Stimulated activated CD8-positive, alpha-beta memory T cell treated with anti-CD3 and anti-CD28 coated beads, Interleukin-15, amount 100 ng/mL, for 1 hour (primary cell): Measurements from ENCODE around the gene FRMD4B.
A peak's percentile ranks its signal among the peaks of the same experiment; 100 is the strongest.

ENCODE experiments used
- DNase-seq: peaks from one replicate; pipeline ENCODE4 v3.0.0-alpha.2; 2020; ENCODE audit warnings: low read depth

Gene FRMD4B

GRCh38 chr3:69321301-69322157, 64.4 kb downstream of the FRMD4B start:
- no peak for DNase-seq

- no peak for DNase-seq
Measured at GRCh38 chr3:69320871-69321271, 65.0 kb downstream of the FRMD4B start.

DNA sequence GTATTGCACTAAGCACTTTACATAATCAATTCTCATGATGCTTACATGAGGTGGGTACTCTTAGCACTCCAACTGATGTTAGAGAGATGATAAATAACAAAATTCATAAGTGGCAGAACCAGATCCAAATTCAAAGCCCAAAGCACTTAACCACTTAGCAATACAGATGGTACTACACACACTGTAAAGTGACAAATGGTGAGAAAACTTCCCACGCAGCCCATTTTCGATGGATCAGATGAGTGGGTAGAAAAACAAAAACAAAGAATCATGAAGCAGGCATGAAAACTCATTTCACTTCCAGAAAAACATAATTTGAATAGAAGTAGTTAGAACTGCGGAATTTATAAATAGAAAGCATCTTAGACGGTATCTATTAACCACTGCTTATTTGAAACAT, 66.2 kb downstream of the FRMD4B start:
- DNase-seq, result no peak

DNA sequence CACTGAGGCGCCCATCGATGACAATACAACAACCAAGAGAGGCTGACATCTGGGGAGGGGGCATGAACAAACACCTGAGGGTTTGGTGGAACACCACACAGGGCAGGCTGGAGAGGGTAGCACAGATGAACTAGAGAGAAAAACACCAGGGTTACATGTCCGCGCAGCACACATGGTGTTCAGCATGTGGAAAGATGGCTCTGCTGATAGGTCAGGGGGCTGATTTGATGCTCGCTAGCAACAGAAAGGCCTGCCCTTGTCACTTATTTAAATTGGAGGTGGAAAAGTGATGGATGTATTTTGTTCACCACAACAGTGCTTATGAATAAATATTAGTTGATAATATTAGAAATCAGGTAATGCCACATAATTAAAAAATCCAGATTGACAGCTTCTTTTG, 67.5 kb downstream of the FRMD4B start:
- DNase-seq, result no peak

DNA sequence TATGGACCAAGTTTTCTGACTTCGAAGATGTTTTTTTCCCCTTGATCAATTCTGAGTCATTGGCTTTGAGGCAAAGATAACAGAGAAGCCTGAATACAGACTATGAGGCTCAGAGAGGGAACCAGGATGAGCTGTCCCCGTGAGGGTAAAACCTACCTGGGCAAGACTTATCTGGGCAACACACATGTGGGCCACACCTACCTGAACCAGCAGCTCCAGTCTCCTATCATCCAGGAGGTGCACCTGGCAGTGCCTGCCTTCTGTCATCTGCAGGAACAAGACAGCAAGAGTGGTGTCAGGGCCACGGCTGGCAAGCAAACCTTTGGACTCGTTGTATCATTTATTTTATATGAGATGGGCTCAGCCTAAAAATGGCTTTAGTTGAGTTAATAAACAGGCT, 72.6 kb downstream of the FRMD4B start:
- DNase-seq, result no peak

GRCh38 chr3:69309814-69310213, 76.1 kb downstream of the FRMD4B start:
- no peak for DNase-seq

DNA sequence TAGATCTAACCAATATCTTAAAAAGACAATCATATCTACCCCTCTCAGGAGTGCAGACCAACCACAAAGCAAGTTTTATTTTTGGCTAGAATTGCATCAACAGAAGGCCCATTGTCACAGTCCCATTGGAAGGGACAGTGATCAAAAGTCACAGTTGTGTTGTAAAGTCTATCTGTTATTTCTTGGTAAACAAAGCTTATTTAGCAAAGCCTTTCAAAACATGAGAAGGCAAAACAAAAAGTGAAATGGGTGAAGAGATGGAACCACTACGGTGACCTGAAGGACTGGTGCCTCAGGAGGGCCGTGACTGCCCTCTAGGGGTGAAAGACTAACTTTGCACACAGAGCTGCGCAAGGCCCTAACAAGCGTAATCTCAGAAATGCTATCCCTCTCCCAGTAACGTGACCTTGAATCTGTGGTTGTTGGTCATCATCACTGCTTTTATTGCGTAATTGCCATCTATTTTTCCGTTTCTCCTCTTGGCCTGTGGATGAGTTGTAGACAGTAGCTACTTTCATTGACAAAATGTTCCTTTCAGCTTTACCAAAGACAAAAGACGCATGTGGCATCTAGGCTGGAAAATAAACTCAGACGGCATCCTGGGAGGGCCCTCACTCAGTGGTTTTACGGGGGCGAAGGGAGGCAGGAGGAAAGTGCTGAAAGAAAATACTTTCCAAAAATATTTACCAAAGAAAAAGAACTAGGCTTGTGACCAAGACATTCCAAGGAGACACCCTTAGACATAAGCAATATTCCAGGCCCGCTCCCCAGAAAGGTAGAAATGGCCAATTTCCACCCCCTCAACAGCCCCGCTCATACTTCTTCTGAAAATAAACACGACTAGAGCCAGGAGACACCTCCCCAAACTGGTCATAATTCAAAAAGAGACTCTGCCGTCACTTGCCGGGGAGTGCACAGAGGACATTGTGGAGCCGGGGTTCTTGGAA, 79.4 kb downstream of the FRMD4B start:
- DNase-seq, result peak; percentile 28

DNA sequence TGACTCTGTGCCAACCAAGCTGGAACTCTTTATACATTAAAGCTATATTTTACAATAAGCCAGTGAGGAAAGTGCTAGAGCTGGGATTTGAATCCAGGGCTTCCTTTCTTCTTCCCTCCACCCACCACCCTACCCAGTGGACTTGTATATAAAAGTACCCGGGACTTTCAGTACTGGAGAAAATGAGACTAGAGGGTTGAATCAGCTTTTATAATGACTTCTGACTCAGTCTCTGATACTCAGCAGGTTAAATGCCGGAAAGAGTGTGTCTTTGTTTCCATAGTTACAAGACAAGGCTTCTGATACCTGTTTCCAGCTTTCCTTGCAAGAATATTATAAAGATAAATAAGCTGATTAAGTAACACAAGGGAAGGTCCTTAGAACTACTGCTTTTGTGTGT, 80.9 kb downstream of the FRMD4B start:
- no peak for DNase-seq

DNA sequence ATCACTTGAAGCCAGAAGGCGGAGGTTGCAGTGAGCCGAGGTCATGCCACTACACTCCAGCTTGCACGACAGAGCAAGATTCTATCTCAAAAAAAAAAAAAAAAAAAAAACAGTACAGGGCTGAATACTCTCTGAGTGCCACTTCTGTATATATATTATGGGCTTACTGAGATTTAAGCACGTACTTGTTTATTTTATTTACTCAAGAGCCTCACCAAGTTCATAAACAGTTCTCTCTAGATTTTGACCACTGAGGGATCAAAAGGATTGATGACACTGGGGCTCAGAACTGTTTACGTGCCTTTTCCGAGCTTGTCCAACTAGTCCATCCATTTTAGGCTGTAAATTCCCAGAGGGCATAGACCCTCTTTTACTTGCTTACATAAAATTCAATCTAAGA, 81.5 kb downstream of the FRMD4B start:
- no peak for DNase-seq

DNA sequence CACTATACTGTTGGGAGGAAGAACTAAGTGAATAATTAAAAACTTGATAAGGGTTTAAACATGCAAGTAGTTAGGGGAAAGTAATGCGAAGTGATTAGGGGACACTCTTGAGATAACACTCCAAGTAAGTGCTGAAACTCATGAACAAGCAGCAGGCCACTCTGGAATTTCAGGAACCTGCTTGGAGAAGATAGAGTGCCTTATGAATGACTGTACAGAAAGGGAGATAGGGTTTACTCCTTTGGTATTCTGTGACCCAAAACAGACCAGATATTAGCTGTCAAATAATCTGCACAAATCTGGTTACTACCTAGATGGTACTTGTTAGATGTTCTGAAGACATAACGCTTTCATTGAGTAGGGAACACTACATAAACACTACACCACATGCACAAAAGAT, 85.6 kb downstream of the FRMD4B start:
- DNase-seq, result no peak

- DNase-seq, result no peak
Measured at GRCh38 chr3:69299344-69299743, 86.5 kb downstream of the FRMD4B start.

DNA sequence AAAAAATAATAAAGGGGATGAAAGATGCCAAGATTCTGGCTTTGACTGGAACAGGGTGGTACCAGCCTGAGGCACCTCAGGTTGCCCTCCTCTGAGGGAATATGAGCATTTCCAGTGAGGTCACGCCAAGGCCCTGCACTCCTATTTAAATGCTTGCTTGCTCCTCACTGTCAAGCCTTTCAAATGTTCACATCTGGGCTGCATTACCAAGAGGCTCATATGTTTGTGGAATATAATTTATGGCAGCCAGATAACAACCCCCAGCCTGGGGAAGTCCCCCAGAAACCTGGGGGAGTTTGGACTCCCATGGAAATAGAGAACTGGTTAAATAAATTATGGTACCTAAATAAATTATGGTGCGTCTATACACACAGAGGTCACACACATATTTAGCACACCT, 88.4 kb downstream of the FRMD4B start:
- no peak for DNase-seq

DNA sequence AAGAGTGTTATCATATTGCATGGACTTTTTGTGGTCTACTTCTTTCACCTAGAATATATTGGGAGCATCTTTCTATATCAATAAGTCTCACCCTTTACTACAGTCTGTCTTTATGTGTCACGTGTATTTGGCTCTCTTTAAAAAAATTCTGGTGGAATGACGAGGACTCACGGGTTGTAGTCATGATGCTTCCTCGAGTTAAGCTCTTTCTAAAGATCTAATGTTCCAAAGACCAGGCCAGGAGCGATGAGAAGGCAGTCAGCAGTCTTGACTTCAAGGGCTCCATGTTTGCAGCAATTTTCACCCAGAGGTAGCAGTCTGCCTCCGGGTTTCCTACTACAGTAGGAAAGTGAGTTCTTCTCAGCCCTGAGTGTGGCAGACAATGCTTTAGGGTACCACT, 88.9 kb downstream of the FRMD4B start:
- DNase-seq, result no peak

DNA sequence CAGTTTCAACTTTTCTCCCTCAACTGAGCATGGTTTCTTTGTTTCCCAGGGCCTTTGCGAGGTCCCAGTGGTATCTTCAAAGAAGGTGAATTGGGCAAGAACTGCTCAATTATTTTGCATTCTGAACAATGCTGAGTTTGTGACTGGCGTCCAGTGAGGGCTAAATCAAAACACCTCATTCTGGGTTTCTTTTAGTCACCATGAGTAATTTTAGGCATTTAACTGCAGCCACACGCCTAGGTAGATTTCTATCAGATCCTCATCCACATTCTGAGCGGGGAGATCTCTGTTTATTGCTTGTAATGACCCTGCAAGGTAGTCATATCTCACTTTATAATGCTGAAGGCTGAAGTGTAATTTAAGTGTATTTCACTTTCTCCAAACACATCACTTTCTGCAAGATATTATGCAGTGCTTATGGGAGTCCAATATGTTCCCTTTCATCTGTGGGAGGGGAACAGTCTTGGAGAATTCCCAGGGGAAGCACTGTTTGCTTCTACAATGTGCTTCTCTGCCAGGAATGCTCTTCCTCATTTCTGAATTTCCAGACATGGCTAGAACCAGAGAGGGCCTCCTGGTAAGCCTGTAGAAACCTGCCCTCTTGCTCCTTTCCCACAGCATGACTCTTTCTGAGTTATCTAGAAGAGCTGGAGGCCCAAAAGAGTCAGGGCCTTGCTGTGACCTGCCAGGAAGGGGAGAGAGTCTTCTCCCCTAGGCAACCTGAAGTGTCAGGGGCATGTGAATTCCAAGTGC, 91.7 kb downstream of the FRMD4B start:
- DNase-seq, result no peak

DNA sequence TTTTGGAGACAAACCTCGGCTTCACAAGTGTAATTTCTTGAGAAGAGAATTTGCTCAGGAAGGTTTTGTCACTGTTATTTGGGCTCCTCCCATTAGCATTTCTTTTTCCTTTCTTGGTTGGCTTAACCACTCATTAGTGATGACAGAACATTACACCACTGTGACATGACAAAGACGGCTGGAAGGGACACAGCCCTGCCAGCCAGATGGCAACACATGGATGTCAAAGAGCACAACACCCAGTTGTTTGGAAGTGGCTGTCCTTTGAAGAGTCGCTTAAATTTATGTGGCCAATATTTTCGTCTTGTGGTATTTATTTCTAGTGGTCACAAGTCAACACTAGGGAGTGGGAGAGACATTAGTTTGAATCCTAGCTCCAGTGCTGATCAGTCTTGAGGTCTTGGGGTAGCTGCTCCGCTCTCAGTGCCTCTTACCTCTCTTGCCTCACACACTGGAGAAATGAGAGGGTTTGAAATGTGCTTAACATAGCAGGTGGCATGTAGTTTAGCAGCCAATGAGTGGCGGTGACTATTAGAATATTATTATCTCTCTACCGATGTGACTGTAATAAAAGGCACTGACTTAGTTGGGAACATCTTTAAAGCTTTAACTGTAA, 92.8 kb downstream of the FRMD4B start:
- no peak for DNase-seq

GRCh38 chr3:69292185-69292584, 93.7 kb downstream of the FRMD4B start:
- DNase-seq, result no peak

DNA sequence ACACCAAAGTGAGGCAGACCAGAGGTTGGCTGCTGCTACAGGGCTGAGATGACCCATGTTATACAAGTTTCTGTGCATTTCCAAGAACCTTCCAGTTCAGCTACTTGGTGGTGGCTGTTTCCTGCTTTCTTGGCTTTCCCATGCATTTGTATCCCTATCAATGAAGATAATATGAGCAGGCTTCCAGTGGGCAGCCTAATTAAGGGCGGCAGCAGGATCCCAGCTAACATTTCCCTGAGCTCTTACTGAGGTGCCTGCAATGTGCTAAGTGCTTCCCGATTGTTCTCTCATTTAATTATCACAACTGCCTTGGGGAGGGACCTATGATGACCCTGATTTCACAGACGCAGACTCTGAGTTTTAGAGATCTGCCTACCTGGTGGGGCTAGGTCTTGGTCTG, 95.5 kb downstream of the FRMD4B start:
- no peak for DNase-seq

- DNase-seq, result no peak
Measured at GRCh38 chr3:69290006-69290405, 95.9 kb downstream of the FRMD4B start.

DNA sequence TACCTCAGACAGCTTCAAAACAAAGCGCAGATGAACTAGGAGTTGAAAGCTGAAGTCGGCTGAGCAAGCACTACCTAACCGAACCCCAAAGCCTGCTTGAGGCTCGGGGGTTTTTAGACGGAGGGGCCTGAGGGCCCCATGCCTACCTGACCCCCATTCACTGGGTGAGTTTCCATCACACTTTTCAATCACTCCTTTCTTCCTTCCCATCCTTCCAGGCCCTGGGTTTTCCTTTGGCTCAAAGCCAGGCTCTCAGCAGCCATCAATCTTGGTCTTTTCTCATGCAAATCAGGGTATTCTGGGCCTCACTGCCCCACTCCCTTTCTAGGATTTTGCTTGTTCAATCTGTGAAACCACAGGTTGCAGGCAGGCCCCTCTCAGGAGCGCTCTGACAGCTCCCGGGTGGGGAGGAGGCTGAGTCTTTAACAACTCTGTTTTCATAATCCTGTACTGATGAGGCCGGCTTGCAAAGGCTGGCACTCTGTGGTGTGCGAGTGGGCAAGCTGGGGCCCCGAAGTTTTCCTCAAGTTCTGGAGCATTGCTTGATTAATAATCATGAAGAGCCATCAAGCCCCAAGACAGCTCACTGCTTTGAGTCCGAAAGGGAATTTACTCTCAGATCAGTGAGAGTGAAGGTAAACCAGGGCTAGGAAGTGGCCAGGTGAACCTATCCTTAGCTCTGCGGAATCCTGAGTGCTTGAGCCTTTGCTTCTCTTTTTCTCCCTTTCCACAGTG, 97.6 kb downstream of the FRMD4B start:
- DNase-seq, result no peak

GRCh38 chr3:69283913-69284611, 101.8 kb downstream of the FRMD4B start:
- DNase-seq, result no peak

DNA sequence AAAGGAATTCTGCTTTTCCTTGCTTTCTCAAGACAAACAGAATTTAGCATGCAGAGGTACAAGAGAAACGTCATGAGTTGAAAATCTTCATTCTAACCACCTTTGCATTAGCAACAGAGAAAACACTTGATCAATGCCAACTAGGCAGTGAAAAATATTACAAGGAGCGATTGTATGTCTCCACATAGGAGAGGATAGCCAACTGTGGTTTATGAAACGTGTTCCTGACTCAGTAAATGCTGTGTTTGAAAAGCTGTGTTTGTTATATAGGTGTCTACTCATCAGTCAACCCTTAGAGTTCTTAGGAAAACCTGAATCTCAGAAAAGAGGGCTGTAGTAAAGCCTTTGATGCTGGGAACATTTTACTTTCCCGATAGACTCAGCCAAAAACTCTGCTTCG, 102.4 kb downstream of the FRMD4B start:
- DNase-seq, result no peak
